DND-41 (cell line): ENCODE measurements around the gene NEK7.

Experiments used
- EZH2 ChIP-seq: IDR thresholded peaks from 3 replicates; pipeline ENCODE4 v1.6.1; 2012; ENCODE audit warnings: borderline replicate concordance, low read depth, mild to moderate bottlenecking, moderate library complexity, low read length, inconsistent platforms; ENCODE audit not compliant: severe bottlenecking
- TF ChIP-seq, protein P1 (sequence below): IDR thresholded peaks from 2 replicates; pipeline ENCODE4 v1.5.1; 2012; ENCODE audit warnings: borderline replicate concordance, low read length, moderate library complexity, mild to moderate bottlenecking; ENCODE audit not compliant: poor library complexity, severe bottlenecking; ENCODE audit errors: extremely low read depth

DNA sequence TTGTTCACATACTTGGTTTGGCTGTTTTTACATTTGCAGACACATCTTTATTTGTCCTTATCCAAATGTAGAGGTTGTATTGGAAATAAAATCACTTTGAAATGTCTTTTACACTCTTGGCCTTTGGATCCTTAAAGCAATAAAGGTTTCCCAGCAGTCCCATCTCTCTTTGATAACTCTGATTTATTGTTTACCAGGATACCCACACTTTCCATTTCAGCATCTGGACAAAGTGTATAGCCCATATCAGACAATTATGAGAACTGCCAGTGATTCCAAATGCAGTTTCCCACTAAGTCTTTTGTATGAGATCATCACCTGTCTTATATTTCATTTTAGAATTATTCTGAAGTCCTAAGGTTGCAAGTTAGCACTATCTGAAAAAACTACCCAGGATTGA is 114.7 kb downstream of the NEK7 start:
- no peak for TF ChIP-seq EZH2
- TF ChIP-seq, protein P1, sequence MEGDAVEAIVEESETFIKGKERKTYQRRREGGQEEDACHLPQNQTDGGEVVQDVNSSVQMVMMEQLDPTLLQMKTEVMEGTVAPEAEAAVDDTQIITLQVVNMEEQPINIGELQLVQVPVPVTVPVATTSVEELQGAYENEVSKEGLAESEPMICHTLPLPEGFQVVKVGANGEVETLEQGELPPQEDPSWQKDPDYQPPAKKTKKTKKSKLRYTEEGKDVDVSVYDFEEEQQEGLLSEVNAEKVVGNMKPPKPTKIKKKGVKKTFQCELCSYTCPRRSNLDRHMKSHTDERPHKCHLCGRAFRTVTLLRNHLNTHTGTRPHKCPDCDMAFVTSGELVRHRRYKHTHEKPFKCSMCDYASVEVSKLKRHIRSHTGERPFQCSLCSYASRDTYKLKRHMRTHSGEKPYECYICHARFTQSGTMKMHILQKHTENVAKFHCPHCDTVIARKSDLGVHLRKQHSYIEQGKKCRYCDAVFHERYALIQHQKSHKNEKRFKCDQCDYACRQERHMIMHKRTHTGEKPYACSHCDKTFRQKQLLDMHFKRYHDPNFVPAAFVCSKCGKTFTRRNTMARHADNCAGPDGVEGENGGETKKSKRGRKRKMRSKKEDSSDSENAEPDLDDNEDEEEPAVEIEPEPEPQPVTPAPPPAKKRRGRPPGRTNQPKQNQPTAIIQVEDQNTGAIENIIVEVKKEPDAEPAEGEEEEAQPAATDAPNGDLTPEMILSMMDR: no peak
